ENCODE data around the gene AKAP5.

AKAP5 gene

DNA sequence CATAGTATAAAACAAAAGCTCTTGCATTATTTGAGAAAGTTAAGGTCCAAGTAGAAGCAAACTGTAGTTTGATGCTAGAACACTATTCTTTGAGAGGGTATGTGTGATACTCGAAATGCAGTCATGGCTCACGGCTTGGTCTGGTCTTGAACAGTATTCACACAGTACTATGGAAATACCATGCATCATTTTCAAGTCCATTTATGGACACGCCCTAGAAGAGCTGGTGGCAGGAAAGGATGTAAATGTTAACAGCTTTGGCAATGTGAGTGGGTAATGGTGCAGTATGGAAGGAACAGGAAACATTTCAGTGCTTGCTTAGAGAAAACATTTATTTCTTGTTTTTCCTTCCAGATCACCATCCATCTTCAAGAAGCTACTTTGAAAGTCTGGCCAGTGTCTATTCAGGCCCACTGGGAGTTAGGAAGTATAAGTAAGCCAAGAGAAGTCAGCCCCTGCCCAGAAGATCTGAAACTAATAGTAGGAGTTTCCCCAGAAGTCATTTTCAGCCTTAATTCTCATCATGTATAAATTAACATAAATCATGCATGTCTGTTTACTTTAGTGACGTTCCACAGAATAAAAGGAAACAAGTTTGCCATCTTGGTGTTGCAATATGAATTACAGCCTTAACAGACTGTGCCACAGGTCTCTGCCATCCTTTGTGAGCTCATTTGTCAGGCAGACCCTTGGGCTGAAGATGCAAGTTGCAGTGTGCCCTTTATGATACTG, 5.7 kb upstream of the AKAP5 start:
- DNase-seq = no peak

DNA sequence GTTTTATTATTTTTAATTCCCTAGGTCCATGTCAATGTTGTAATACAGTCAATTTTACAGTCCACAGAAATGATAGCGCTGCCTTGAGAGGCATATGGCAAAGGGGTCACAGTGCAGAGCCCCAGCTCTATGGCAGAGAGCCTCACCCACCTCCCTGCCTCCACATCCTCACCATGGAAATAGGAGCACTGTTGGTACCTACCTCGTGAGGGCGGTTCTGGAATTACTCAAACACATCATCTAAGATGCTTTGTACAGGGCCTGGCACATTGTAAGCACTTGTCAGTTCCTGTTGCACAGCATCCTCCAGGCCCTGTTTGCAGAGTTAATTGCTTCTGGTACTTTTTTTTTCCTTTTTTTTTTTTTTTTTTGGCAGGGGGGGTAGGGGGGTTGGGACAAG, 4.1 kb upstream of the AKAP5 start:
- no peak for DNase-seq

DNA sequence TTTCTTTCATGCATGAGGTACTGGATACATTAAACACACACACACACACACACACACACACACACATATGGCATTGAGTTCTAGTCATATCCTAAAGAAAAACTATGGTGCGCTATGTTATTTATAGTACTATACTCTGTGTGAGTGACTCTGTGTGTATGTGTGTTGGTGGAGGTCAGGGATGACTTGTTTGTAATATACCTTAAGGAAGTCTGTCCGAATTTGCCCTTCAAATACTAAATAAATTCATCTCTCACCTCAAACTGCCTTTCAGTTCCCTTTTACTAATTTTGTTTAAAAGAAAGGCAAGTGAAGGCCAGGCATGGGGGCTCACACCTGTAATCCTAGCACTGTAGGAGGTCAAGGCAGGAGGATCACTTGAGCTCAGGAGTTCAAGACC, 2.1 kb upstream of the AKAP5 start:
- no peak for DNase-seq

DNA sequence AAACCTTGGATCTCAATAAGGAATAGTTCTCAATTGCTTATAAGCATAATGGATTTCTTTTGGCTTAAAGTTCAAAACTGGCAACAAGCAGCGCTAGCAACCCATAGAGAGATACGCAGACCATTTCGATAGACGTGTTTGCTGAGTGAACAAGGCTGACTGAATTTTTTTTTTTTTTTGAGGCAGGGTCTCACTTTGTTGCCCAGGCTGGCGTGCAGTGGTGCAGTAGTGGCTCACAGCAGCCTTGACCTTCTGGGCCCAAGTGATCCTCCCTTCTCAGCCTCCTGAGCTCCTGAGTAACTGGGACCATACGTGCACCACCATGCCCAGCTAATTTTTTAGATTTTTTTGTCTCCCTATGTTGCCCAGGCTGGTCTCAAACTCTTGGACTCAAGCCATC, 1.4 kb upstream of the AKAP5 start:
- DNase-seq = no peak

- no peak for DNase-seq
These were observed 648 bp upstream of the AKAP5 start for GRCh38 chr14:64464651-64465050.

GRCh38 chr14:64465831-64466554, 694 bp downstream of the AKAP5 start:
- DNase-seq = no peak

GRCh38 chr14:64467101-64467500, 1.8 kb downstream of the AKAP5 start:
- DNase-seq = no peak

GRCh38 chr14:64467566-64467965, 2.3 kb downstream of the AKAP5 start:
- DNase-seq = peak in 1 of 5 experiments; percentile 68

GRCh38 chr14:64468451-64468850, 3.2 kb downstream of the AKAP5 start:
- DNase-seq = no peak

- no peak for DNase-seq
These were observed 8.7 kb downstream of the AKAP5 start for GRCh38 chr14:64474041-64474440.

GRCh38 chr14:64474698-64475097, 9.4 kb downstream of the AKAP5 start:
- DNase-seq = no peak

DNA sequence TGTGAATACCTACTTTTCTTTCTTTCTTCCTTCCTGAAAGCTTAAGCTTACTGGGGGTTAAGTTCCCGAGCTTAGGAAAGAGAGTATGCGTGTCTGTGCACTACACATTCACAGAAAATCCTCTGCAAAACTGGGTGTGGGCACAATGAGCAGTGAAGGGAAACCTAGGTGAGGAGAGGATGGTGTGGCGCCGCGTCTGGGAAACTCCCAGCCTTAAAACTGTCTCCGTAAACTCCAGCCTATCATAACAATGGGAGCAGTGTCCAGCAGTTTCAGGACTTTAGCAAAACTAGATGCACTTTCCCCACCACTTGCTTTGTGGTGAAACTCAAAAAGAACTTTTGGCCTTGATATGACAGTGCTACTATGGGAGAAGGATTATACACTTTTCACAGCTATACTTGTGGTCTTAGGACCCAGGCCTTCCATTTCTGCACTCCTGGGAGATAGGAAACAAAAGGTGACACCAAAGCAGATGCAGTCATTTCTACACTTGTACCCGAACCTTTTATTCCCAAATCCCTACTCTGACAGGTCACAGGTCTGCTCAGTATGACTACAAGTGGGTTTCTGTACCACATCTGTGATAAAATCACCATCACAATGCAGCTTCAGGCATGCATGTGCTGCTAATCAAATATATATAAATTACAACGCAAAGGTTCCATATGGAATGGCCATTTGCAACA, 10.4 kb downstream of the AKAP5 start:
- no peak for DNase-seq

DNA sequence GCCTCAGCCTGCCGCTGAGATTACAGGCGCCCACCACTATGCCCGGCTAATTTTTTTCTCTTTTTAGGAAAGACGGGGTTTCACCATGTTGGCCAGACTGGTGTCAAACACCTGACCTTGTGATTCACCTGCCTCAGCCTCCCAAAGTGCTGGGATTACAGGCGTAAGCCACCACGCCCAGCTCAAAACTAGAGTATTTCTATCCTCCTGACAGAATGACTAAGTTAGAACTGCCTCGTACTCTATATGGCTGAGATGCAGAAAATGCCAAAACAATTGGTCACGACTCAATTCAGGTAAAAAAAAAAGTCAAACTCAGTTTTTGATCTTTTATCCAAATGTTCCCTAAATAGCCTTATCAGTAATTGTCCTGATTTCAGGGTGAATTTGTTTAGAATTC, 11.1 kb downstream of the AKAP5 start:
- DNase-seq = no peak

DNA sequence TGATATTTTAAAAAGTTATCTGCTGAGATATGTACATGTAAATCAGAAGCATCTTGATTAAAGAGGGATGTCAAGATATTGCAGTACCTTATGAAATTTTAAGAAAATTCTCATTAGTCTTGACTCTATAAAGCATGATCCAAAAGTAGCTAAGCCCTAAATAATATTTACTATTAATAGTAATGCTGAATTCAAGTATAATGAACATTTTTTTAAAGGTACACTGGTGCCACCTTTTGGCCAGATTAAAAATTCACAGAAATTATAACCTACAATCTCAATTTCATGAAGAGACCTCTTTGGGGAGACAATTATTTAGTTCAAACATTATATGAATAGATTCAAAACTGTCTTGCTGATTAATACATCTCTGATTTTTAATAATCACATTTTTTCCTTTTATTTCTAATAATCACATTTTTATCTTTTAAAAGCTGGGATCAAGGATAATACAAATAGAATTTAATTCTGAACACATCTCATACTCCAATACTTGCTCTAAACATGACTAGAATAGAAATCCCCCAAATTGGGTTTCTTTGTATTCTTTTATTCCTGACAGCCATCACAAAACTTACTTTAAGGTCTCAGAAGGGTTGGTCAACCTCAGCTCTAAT, 13.4 kb downstream of the AKAP5 start:
- DNase-seq = no peak

- DNase-seq = no peak
These were observed 23.3 kb downstream of the AKAP5 start for GRCh38 chr14:64488590-64489099.

GRCh38 chr14:64491637-64492036, 26.3 kb downstream of the AKAP5 start:
- DNase-seq = no peak

DNA sequence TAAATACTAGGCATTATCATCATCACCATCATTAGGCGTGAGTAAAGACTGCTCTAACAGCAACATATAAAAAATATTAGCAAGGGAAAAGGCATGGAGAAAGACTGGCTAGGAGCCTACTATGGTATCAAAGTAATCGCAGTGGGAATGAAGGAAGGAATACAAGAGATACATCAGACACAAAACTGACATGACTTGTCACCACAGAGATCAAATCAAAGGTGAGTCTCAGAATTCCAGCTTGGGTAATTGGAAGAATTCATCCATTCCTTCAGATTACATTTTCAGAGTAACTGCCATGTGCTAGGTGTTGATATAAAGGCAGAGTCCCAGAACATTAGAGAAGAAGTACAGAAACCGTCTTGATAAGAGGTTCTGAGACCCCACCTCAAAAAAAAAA, 28.2 kb downstream of the AKAP5 start:
- DNase-seq = no peak

DNA sequence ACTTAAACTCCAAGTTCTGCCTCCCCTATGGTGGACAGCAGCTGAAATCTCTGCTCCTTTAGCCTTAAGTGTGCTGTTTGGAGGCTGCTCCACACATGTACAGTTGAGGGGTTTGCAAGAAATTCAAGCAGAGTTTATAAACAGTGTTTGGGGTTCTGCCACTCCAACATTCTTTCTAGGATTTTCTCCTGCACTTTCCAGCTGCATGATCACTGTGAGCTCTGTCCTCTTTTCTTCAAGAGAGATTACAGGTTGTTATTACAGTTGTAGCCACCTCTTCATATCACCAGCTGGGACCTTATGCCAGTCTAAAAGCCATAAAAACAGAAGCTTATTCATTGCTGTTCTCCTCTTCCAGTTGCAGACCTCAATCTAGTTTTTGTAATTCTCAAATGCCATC, 30.0 kb downstream of the AKAP5 start:
- DNase-seq = no peak

- peak in 1 of 5 experiments; percentile 18 for DNase-seq
These were observed 31.5 kb downstream of the AKAP5 start for GRCh38 chr14:64496764-64497163.

DNA sequence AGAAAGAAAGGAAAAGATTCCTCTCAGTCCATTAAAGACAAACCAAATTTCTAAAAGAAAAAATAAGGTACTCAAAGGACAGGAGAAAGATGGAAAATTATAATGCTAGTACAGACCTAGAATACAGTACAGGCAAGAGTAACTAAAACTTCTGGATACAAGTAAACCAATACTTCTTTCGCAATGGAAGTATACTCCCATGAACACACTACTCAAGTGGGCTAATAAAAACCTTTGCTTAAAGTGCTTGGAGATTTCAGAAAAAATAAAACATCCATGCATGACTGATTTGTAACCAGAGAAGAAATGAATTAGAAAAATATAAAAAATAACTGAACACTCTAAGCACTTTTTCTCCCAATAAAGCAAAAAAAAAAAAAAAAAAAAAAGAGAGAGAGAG, 34.8 kb downstream of the AKAP5 start:
- DNase-seq = no peak

DNA sequence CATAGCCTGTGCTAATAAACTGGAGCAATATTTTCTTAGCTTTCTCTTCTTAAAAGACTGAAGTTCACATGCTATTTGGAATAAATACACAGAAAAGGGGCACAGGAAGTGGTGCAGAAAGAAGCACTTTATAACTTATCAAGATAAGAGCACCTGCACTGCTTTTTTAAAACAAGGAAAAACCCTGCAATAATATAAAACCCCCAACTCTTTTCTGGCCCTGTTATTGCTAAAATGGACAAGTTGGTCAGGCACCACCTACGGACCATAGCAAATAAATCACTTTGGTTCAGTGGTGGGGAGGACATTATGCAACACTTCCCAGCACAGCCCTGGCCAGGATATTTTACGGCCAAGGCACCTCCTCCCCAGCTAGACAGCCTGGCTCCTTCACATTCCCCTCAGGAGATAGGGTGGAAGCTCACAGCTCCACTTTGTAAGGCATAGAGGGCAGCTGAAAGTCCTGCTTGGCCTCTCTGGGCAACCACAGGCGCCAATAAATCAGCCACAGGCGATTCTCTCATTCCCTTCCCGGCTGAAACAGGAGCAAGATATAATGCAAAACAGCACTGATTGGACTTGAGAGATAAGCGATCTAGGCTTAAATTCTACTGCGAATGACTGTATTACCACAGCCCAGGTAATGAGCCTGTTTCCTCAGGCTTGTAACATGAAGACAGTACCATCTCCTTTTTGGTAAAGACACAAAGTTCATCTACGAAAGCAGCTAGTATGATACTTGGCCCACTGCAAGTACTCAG, 36.3 kb downstream of the AKAP5 start:
- DNase-seq = peak in 1 of 5 experiments; percentile 76

DNA sequence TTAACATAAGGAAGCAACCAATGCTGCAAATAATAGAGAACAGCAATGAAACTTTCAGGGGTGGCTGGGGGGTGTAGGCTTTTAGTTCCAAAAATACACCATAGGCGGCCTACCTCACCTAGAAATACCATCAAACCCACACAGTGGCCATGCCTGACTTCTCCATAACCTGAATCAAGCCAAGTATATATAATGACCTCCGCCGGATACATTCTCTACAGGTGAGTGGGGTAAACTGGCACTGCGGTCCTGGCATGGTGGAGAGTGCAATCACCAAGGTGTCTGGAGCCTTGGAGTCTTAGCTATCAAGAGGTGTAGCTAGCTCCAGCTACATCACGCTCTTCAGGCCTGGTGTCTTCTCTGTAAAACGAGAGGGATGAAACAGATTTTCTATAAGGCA, 37.2 kb downstream of the AKAP5 start:
- DNase-seq = peak in 2 of 5 experiments; percentile 32 to 46
